SIG-M5 treated with dmso at 0.1 percent for 504 hours (cell line): ENCODE measurements around the gene KAZALD1.
A peak's percentile ranks its signal among the peaks of the same experiment; 100 is the strongest.

Experiments
- DNase-seq: peaks from one replicate; lab custom pipeline; 2025; ENCODE audit not compliant: unreplicated experiment; lab: John Stamatoyannopoulos, UW

The KAZALD1 gene

GRCh38 chr10:101061624-101062231, at the start of gene KAZALD1:
Gene KAZALD1, plus strand, starts transcription at chr10:101061989. Its CDS starts 604 bp downstream, at chr10:101062593.
- no peak for DNase-seq

- DNase-seq = peak; percentile 83
Measured at GRCh38 chr10:101012525-101013364, 49.0 kb upstream of the KAZALD1 start.

GRCh38 chr10:101013365-101013825, 48.4 kb upstream of the KAZALD1 start:
- DNase-seq = no peak

GRCh38 chr10:101014230-101014884, 47.4 kb upstream of the KAZALD1 start:
- peak; percentile 35 for DNase-seq

GRCh38 chr10:101014966-101015581, 46.7 kb upstream of the KAZALD1 start:
- DNase-seq = no peak

GRCh38 chr10:101015582-101015973, 46.2 kb upstream of the KAZALD1 start:
- no peak for DNase-seq

GRCh38 chr10:101016814-101017213, 45.0 kb upstream of the KAZALD1 start:
- no peak for DNase-seq

- DNase-seq = peak; percentile 13
Measured at GRCh38 chr10:101018118-101018599, 43.6 kb upstream of the KAZALD1 start.

- peak; percentile 46 for DNase-seq
Measured at GRCh38 chr10:101018600-101019439, 43.0 kb upstream of the KAZALD1 start.

- no peak for DNase-seq
Measured at GRCh38 chr10:101019440-101019703, 42.4 kb upstream of the KAZALD1 start.

GRCh38 chr10:101020427-101021075, 41.2 kb upstream of the KAZALD1 start:
- no peak for DNase-seq

GRCh38 chr10:101021239-101021638, 40.5 kb upstream of the KAZALD1 start:
- DNase-seq = no peak

GRCh38 chr10:101021692-101022251, 40.0 kb upstream of the KAZALD1 start:
- DNase-seq = no peak

GRCh38 chr10:101022967-101023705, 38.7 kb upstream of the KAZALD1 start:
- DNase-seq = no peak

GRCh38 chr10:101027106-101027720, 34.6 kb upstream of the KAZALD1 start:
- DNase-seq = no peak

GRCh38 chr10:101028446-101029337, 33.1 kb upstream of the KAZALD1 start:
- DNase-seq = peak; percentile 78

GRCh38 chr10:101029520-101030295, 32.1 kb upstream of the KAZALD1 start:
- no peak for DNase-seq
